GM19351 (cell line): ENCODE data around the gene LDLRAD4.
"Not testable (repeated sequence)": the region's sequence is repeated elsewhere in the genome, so short reads cannot be mapped to it uniquely, and the experiment has no call there.

ENCODE experiments used
- ATAC-seq: cut with Tn5 transposase; IDR thresholded peaks from one replicate; pipeline ENCODE4 v1.9.1; 2021; ENCODE audit warnings: mild to moderate bottlenecking, moderate library complexity; ENCODE audit not compliant: unreplicated experiment

The LDLRAD4 gene

GRCh38 chr18:13603304-13604019 lies 384.9 kb downstream of the LDLRAD4 start:
- no peak for ATAC-seq

- no peak for ATAC-seq
Observed at GRCh38 chr18:13604786-13605185, 386.2 kb downstream of the LDLRAD4 start.

DNA sequence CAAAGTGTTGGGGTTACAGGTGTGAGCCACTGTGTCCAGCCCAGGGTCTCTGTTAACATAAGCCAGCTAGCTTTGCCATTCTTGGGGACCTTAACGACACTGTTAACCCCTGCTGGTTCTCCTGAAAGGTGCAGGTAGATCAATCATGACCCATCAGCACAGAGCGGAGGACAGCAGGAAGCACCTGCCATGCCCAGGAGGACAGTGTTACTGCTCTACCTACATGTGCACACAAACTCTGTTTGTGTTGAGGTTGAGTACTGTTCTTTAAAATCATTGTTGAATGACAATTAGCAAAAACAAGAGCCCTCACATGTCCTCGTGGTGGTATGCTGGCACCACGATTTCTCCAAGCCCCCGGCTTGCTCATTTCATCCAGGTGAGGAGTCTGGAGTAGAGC lies 386.9 kb downstream of the LDLRAD4 start:
- no peak for ATAC-seq

GRCh38 chr18:13605901-13606300 lies 387.3 kb downstream of the LDLRAD4 start:
- ATAC-seq: no peak

DNA sequence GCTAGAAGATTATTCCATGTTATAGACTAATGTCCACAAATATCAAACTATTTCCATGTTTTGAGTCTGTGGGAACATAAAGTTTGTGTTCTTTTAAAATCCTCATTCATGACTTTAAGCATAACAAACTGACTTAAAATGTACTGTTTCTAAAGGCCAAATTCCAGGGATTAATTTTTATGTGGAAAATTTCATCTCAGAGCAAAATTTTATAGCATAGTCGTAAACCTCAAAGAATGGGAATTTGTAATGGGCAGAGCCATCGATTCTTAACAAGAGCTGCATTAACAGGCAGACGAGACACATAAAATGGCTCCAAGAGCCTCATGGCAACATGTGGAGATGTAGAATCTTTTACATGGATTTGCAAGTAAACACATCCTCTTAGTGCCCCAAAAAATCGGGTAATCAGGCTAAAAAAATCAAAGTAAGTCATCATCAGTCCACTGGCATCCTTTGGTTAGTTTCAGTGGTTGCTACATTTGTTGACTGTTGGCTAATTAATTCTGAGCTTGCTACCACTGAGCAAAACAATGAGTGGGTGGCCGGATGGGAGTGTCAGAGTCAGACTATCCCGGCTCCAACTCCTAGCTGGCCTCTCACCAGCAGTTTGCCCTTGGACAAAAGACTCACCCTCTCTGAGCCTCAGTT lies 388.2 kb downstream of the LDLRAD4 start:
- no peak for ATAC-seq

DNA sequence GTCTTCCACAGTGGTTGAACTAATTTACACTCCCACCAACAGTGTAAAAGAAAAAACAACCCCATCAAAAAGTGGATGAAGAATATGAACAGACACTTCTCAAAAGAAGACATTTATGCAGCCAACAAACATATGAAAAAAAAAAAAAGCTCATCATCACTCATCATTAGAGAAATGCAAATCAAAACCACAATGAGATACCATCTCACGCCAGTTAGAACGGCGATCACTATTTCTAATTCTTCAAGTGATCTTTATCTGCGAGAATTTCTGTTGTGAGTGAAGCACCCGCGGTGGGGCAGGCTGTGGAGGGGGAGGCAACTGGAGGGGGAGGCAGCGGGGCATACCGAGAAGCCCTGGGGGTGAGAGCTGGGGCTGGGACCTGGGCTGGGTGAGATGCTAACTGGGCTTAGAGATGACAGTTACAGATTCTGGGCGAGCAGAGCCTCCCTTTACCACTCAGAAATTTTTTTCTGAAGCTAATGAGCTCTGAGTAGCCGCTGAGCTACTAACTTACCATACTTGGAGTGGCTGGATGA lies 389.5 kb downstream of the LDLRAD4 start:
- not testable (repeated sequence) for ATAC-seq

GRCh38 chr18:13608791-13609532 lies 390.4 kb downstream of the LDLRAD4 start:
- ATAC-seq: no peak

- ATAC-seq: no peak
Observed at GRCh38 chr18:13610555-13611141, 392.1 kb downstream of the LDLRAD4 start.

DNA sequence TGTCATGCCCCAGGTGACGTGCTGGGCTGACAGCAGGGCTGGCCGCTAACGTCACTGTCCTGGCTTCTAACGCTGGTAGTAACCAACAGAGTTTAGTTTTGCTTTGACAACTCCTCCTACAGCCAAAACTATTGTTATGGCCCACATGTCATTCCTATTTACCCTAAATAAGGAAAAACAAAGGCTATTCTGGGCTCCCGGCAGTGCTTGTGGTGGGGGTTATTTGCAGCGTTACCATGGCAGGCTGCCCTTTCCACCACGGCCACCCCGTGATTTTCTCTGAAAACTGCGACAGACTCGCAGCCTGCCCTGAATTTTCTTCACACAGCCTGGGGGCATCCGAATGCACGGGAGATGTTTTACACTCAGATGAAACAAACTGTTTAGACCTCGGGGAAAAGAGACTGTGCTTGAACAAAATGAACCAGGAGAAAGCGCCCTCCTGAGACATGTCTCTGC lies 392.6 kb downstream of the LDLRAD4 start:
- peak; percentile 31 for ATAC-seq

DNA sequence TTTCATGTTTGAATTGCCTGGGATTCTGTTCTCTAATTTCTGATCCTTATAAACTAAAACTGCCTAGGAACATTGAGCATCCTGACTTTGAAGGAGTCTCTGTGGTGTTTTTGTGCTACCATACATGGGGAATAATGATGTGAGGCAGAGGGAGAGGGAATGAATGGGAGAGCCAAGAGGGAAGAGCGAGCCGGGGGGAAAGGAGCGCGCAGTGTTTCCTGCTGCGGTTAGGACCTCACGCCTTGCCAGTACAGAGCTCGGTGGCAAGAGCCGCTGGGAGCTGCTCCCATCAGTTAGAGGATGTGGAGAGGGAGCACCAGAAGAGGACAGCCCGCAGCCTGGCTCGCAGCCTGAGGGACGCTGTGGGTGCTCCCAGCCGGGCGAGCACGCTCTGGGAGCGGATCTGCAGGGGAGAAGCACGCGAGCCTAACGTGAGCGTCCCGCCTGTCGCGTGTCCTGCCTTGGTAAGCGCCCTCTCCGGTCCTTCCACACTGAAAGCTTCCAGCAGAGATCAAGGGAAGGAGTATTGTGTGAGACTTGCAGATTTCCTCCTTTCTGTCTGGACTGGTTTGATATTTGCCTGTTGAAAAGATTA lies 393.1 kb downstream of the LDLRAD4 start:
- ATAC-seq: peak; percentile 0

- peak; percentile 53 for ATAC-seq
Observed at GRCh38 chr18:13612196-13612997, 393.8 kb downstream of the LDLRAD4 start.

GRCh38 chr18:13613099-13613498 lies 394.5 kb downstream of the LDLRAD4 start:
- ATAC-seq: no peak

- peak; percentile 18 for ATAC-seq
Observed at GRCh38 chr18:13613591-13614501, 395.3 kb downstream of the LDLRAD4 start.

DNA sequence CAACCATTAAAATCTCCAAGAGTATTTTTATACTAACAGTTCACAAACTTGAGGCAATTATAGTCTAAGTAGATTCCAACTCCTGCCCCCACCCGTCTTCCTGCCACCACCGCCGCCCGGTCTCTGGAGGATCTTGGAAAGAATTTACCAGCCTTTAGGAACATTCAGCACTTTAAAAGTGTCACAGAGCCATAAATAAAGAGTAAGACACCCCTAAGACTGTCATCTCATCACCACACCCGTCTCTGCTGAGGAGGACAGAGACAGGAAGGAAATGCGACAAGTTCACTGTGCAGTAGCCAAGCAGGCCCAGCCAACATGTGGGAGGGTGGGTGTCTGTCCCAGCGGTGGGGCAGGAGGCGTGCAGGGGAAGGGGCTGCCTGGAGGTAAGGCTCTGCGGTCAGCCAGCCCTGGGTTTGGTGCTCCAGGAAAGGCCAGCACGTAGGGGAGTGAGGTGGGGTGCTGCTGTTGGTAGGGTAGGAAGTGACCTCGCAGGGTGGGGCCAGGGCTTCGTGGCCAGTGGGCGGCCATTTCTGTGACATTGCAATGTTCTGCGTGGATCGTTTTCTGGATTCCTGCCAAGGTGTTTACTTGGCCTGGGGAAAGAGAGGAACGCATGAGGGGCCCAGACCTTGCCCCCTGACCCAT lies 396.2 kb downstream of the LDLRAD4 start:
- no peak for ATAC-seq

- no peak for ATAC-seq
Observed at GRCh38 chr18:13615432-13615861, 396.9 kb downstream of the LDLRAD4 start.

DNA sequence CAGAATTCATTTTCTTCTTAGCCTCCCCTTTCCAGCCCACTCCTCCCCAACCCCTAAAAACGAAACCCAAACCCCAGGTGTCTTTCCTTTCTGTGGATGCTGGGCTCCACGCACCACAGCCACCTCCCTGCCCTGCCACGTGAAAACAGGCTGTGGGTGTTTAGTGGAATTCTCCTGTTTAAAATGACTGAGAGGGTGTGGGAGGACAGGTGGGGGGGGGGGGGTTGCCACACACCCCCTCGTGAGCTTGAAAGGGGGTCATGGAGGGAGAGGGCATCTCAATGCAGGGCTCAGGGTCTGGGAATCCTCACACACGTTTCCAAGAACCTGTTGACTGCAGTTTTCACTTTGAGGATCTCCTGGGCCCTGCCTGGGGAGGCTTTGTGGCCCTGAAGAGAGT lies 397.5 kb downstream of the LDLRAD4 start:
- ATAC-seq: no peak

GRCh38 chr18:13616525-13617035 lies 398.0 kb downstream of the LDLRAD4 start:
- ATAC-seq: no peak
